DOHH2 (cell line): ENCODE data around the gene OR4K2.

Experiments used
- H3F3A ChIP-seq: fragments of 200-600 bp; sonication (generic), shearing (Covaris generic); 2 replicates; pipeline ENCODE4 v1.6.0; 2016; ENCODE audit warnings: antibody characterized with exemption, mild to moderate bottlenecking; ENCODE audit not compliant: control insufficient read depth, insufficient read depth
- H3K27ac ChIP-seq: fragments of 200-600 bp; sonication (generic); 2 replicates; pipeline ENCODE4 v1.5.1; 2014; ENCODE audit warnings: low read depth, mild to moderate bottlenecking, low read length, moderate library complexity
- H3K27me3 ChIP-seq: fragments of 200-600 bp; sonication (generic); 2 replicates; pipeline ENCODE4 v1.6.1; 2014; ENCODE audit warnings: mild to moderate bottlenecking, low read length, mixed read lengths; ENCODE audit not compliant: control insufficient read depth
- H3K36me3 ChIP-seq: fragments of 200-600 bp; sonication (generic); 2 replicates; pipeline ENCODE4 v1.6.1; 2014; ENCODE audit warnings: mild to moderate bottlenecking, low read length, moderate library complexity, mixed read lengths; ENCODE audit not compliant: control insufficient read depth
- H3K4me1 ChIP-seq: fragments of 200-600 bp; sonication (generic); 2 replicates; pipeline ENCODE4 v1.6.1; 2014; ENCODE audit warnings: mild to moderate bottlenecking, low read length, mixed read lengths; ENCODE audit not compliant: control insufficient read depth
- H3K4me2 ChIP-seq: fragments of 200-600 bp; sonication (generic); 2 replicates; pipeline ENCODE4 v1.6.0; 2014; ENCODE audit warnings: mild to moderate bottlenecking, low read length, moderate library complexity
- H3K4me3 ChIP-seq: fragments of 200-600 bp; sonication (generic); 2 replicates; pipeline ENCODE4 v1.5.1; 2014; ENCODE audit warnings: mild to moderate bottlenecking, low read length, mixed read lengths
- H3K79me2 ChIP-seq: fragments of 200-600 bp; sonication (generic); 2 replicates; pipeline ENCODE4 v1.6.1; 2014; ENCODE audit warnings: mild to moderate bottlenecking, low read length, mixed read lengths; ENCODE audit not compliant: control insufficient read depth
- H3K9me2 ChIP-seq: fragments of 200-600 bp; sonication (generic); replicated peaks from 2 replicates; pipeline ENCODE4 v1.6.1; 2014; ENCODE audit warnings: mild to moderate bottlenecking, low read length, mixed read lengths; ENCODE audit not compliant: control insufficient read depth
- H3K9me3 ChIP-seq: fragments of 200-600 bp; sonication (generic); 2 replicates; pipeline ENCODE4 v1.6.1; 2014; ENCODE audit warnings: antibody characterized with exemption, low read length, mixed read lengths; ENCODE audit not compliant: control insufficient read depth, insufficient read depth
- H4K20me1 ChIP-seq: fragments of 200-600 bp; sonication (generic); 2 replicates; pipeline ENCODE4 v1.6.0; 2014; ENCODE audit warnings: low read depth, mild to moderate bottlenecking, antibody characterized with exemption, low read length, moderate library complexity; ENCODE audit not compliant: control insufficient read depth, insufficient read depth
- EZH2phosphoT487 ChIP-seq: fragments of 200-600 bp; sonication (generic); IDR thresholded peaks from 2 replicates; pipeline ENCODE4 v1.6.1; 2017; ENCODE audit warnings: borderline replicate concordance, mild to moderate bottlenecking, antibody characterized with exemption, low read length, moderate library complexity, mixed read lengths
- TF ChIP-seq, protein P1 (sequence below): fragments of 200-600 bp; sonication (generic); IDR thresholded peaks from one replicate; pipeline ENCODE4 v1.5.1; 2014; ENCODE audit warnings: antibody characterized with exemption, mild to moderate bottlenecking, low read depth, low read length; ENCODE audit not compliant: poor library complexity, severe bottlenecking

The OR4K2 gene

DNA sequence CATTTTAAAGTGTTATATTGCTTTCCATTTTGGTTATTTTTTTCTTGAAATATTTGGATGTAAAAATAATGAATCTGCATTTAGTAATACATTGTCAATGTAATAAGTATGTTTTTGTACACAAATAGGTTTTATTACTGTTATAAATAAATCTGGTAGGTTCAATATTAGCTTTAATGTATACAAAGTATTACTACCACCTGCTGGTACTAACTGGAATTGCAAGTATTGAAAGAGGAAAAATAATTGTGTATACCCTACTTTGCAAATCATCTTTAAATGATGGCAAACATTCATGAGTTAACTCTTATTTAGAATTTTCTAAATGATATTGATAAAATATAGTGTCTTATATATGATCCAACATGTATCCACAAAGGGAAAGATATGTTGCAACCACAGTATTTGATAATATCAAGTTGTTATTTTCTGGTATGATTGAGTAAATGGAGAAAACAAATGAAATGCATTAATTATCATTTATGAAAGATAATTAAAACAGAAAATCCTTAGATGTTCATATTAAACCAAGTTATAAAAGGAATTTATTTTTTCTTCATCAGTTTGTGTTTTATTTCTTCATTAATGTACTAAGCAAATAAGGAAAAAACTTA lies 3.2 kb downstream of the OR4K2 start:
- Histone ChIP-seq H3K79me2 (no peaks in the 10 kb centered on the region), H3K9me3 (no peaks in the 10 kb centered on the region), H3F3A (no peaks in the 10 kb centered on the region), H3K4me2 (no peak overlapping the region), H3K27me3 (no peaks in the 10 kb centered on the region; the same call in 1 of the 2 replicates), H3K4me3 (no peak overlapping the region), H3K9me2 (no peaks in the 10 kb centered on the region), H3K27ac (no peak overlapping the region), H3K4me1 (no peaks in the 10 kb centered on the region), H4K20me1 (no peaks in the 10 kb centered on the region), H3K36me3 (no peaks in the 10 kb centered on the region)
- TF ChIP-seq EZH2phosphoT487: no peak
- TF ChIP-seq, protein P1, sequence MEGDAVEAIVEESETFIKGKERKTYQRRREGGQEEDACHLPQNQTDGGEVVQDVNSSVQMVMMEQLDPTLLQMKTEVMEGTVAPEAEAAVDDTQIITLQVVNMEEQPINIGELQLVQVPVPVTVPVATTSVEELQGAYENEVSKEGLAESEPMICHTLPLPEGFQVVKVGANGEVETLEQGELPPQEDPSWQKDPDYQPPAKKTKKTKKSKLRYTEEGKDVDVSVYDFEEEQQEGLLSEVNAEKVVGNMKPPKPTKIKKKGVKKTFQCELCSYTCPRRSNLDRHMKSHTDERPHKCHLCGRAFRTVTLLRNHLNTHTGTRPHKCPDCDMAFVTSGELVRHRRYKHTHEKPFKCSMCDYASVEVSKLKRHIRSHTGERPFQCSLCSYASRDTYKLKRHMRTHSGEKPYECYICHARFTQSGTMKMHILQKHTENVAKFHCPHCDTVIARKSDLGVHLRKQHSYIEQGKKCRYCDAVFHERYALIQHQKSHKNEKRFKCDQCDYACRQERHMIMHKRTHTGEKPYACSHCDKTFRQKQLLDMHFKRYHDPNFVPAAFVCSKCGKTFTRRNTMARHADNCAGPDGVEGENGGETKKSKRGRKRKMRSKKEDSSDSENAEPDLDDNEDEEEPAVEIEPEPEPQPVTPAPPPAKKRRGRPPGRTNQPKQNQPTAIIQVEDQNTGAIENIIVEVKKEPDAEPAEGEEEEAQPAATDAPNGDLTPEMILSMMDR: peak; percentile 79

DNA sequence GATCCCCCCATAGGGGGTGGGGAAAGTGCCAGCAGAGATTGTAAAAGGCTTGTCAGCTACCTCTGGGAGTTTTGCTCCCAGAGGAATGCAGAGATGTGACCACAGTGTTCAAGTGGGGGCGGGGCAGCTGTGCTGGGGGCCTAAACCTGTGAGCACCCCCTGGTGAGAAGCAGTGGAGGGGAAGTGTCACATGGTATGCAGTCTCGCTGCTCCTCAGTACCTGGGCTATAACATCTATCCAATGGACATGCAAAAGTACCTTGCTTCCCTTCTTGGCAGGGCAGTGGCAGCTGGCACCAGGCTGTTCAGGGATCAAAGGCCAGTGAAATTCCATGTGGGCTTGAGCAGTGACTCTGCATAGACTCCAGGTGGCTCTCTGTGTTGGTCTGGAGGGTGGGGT lies 20.3 kb downstream of the OR4K2 start:
- Histone ChIP-seq H4K20me1 (no peaks in the 10 kb centered on the region), H3K4me1 (no peaks in the 10 kb centered on the region), H3K9me2 (no peaks in the 10 kb centered on the region), H3K4me3 (no peak overlapping the region), H3K27me3 (no peaks in the 10 kb centered on the region), H3K27ac (no peak overlapping the region), H3K4me2 (no peak overlapping the region), H3K36me3 (no peaks in the 10 kb centered on the region), H3K79me2 (no peaks in the 10 kb centered on the region), H3K9me3 (peaks cover 34% of the 10 kb centered on the region), H3F3A (no peaks in the 10 kb centered on the region)
- TF ChIP-seq, protein P1: no peak
- TF ChIP-seq EZH2phosphoT487: no peak

DNA sequence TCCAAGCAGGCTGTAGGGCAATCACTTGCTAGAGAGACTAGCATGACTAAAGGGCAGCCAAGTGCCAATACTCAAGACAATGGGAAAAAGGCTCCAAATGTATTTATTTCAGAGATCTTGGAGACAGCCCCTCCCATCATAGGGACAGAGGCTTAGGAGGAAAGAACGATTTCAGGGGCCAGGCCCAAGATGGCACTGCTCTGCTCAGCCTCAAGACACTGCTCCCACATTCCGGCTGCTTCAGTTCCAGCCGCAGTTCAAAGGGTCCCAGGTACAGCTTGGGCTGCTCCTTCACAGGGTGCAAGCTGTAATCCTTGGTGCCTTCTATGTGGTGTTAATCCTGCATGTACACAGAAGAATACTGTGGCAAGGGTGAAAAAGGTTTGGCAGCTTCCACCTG lies 26.1 kb downstream of the OR4K2 start:
- H4K20me1 ChIP-seq: no peaks in the 10 kb centered on the region
- H3K9me3 ChIP-seq: peaks cover 9% of the 10 kb centered on the region; the same call in 1 of the 2 replicates
- TF ChIP-seq EZH2phosphoT487: no peak
- TF ChIP-seq, protein P1: no peak
- H3K79me2 ChIP-seq: no peaks in the 10 kb centered on the region
- no peaks in the 10 kb centered on the region for H3K36me3 ChIP-seq
- no peaks in the 10 kb centered on the region for H3K27me3 ChIP-seq
- H3K4me2 ChIP-seq: no peak overlapping the region
- no peak overlapping the region for H3K4me3 ChIP-seq
- H3K4me1 ChIP-seq: no peaks in the 10 kb centered on the region
- no peaks in the 10 kb centered on the region for H3F3A ChIP-seq
- H3K27ac ChIP-seq: no peak overlapping the region
- no peaks in the 10 kb centered on the region for H3K9me2 ChIP-seq
